Stimulated activated CD8-positive, alpha-beta memory T cell treated with anti-CD3 and anti-CD28 coated beads, Interleukin-4, amount 100 ng/mL, for 4 hours (primary cell): Measurements from ENCODE around the gene AKR1C1.
"Not testable (repeated sequence)": the region's sequence is repeated elsewhere in the genome, so short reads cannot be mapped to it uniquely, and the experiment has no call there.

Experiments
- DNase-seq, 2 donors: peaks; one replicate each; pipeline ENCODE4 v3.0.0-alpha.2; 2020; ENCODE audit warnings: low read depth in 2 of 2, low spot score in 1 of 2

The AKR1C1 gene

GRCh38 chr10:5014200-5014910 lies 51.1 kb downstream of the AKR1C1 start:
- not testable (repeated sequence) for DNase-seq

GRCh38 chr10:5014936-5015335 lies 51.7 kb downstream of the AKR1C1 start:
- DNase-seq: no peak

GRCh38 chr10:5018134-5018533 lies 54.9 kb downstream of the AKR1C1 start:
- no peak for DNase-seq

GRCh38 chr10:5018671-5019277 lies 55.6 kb downstream of the AKR1C1 start:
- not testable (repeated sequence) for DNase-seq

GRCh38 chr10:5019770-5020612 lies 56.8 kb downstream of the AKR1C1 start:
- not testable (repeated sequence) for DNase-seq

- not testable (repeated sequence) for DNase-seq
Observed at GRCh38 chr10:5021624-5022290, 58.5 kb downstream of the AKR1C1 start.

- no peak for DNase-seq
Observed at GRCh38 chr10:5023177-5023805, 60.1 kb downstream of the AKR1C1 start.

- DNase-seq: not testable (repeated sequence)
Observed at GRCh38 chr10:5025461-5025881, 62.3 kb downstream of the AKR1C1 start.

- no peak for DNase-seq
Observed at GRCh38 chr10:5030989-5031388, 67.8 kb downstream of the AKR1C1 start.

GRCh38 chr10:5031588-5031987 lies 68.4 kb downstream of the AKR1C1 start:
- DNase-seq: not testable (repeated sequence)

- DNase-seq: not testable (repeated sequence)
Observed at GRCh38 chr10:5032444-5032843, 69.2 kb downstream of the AKR1C1 start.
